GM18511 (cell line): ENCODE data around the gene KCNA2.

Source experiments
- ATAC-seq: cut with Tn5 transposase; IDR thresholded peaks from one replicate; pipeline ENCODE4 v1.9.1; 2021; ENCODE audit warnings: mild to moderate bottlenecking, moderate library complexity; ENCODE audit not compliant: unreplicated experiment

KCNA2 gene

GRCh38 chr1:110572751-110573150, 33.4 kb downstream of the KCNA2 start:
- ATAC-seq: no peak

DNA sequence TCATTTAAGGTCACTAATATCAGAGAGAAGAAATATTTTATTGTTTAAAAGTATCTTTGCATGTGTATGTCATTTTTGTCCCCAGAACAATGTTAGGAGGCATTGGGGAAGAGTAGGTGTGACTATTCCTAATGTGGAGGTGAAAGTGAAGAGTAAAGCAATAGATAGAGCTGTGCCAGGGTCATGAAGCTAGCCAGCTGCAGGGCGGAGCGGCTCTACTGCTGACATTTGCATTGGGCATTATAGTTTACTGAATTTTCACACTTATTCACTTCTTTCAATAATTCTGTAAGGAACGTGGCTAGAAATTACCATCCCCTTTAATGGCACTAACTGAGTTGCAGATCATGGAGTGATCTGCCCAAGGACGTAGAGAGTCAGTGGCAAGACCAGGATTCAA, 35.3 kb downstream of the KCNA2 start:
- ATAC-seq: no peak

DNA sequence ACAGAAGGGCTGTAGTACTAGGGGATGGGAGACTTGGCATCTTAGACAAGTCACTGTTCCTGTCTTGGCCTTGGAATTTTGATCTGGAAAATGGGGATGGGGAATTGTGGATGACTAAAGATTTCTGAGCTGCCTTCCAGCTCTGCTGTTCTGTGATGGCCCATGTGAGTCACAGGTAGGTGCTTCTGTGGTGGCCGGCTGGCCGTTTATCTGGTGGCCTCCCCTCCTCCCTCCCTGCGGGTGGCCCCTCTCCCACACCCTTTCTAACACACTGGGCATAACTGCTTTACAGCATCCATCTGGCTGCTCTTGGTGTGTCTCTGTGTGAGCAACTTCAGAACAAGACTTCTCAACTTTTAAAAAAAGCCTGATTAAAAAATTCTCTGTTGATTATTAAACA, 35.9 kb downstream of the KCNA2 start:
- no peak for ATAC-seq

- no peak for ATAC-seq
Measured at GRCh38 chr1:110566836-110567235, 39.3 kb downstream of the KCNA2 start.

DNA sequence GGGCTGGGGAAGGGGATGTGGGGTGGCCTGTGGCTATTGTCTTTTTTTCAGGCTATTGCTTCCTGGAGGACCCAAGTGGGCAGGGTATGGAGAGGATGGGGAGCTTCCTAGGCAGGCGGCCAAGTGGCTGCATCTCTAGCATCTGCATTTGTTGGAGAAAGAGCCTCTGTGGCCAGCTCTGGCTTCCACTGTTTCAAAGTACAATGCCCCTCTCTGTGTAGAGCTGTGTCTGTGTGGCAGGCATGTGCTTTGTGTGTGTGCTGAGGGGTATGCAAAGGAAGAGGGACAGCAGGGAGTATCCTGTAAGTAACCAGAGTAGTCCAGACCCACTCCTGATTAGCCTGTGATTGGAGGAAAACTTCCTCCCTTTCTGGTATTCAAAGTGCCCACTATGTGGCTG, 40.6 kb downstream of the KCNA2 start:
- no peak for ATAC-seq

- no peak for ATAC-seq
Measured at GRCh38 chr1:110563089-110563488, 43.1 kb downstream of the KCNA2 start.

DNA sequence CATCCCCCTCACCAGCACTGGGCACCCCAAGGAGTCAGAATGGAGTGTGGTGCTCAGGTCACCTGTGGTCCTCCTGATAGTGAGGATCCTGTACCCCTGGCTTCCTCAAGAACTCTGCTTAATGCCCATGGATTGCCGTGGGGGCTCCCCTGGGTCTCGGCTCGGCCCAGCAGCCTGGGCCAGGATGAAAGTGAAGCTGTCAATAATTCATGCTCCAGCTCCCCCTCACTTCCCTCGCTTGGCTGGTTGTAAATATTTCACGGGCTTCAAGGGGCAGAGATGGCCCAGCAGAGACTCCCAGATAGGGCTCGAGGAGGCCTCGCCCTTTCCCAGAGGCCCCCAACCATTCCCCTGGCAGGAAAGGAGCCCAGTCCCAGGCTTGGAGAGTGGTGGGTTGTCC, 44.6 kb downstream of the KCNA2 start:
- no peak for ATAC-seq

DNA sequence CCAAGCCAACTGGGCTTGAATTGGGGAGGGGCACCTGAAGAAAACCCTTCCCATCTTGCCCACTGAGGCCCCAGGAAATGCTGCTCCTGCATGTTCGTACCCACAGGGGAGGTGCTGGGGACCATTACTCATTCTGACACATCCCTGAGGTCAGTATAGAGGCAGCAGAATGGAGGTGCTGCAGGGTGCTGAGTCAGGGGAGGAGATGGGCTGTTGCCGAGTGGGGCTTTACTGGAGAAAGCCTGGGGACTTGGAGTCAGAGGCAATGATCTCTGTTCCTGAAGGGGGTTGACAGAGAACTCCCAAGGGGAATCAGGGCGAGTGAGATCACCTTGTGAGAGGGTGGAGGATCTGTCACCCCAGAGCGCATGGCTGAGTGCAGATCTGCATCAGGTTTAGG, 47.0 kb downstream of the KCNA2 start:
- no peak for ATAC-seq

GRCh38 chr1:110557481-110557880, 48.7 kb downstream of the KCNA2 start:
- no peak for ATAC-seq

GRCh38 chr1:110556471-110556807, 49.7 kb downstream of the KCNA2 start:
- ATAC-seq: no peak

GRCh38 chr1:110555807-110556470, 50.2 kb downstream of the KCNA2 start:
- no peak for ATAC-seq

DNA sequence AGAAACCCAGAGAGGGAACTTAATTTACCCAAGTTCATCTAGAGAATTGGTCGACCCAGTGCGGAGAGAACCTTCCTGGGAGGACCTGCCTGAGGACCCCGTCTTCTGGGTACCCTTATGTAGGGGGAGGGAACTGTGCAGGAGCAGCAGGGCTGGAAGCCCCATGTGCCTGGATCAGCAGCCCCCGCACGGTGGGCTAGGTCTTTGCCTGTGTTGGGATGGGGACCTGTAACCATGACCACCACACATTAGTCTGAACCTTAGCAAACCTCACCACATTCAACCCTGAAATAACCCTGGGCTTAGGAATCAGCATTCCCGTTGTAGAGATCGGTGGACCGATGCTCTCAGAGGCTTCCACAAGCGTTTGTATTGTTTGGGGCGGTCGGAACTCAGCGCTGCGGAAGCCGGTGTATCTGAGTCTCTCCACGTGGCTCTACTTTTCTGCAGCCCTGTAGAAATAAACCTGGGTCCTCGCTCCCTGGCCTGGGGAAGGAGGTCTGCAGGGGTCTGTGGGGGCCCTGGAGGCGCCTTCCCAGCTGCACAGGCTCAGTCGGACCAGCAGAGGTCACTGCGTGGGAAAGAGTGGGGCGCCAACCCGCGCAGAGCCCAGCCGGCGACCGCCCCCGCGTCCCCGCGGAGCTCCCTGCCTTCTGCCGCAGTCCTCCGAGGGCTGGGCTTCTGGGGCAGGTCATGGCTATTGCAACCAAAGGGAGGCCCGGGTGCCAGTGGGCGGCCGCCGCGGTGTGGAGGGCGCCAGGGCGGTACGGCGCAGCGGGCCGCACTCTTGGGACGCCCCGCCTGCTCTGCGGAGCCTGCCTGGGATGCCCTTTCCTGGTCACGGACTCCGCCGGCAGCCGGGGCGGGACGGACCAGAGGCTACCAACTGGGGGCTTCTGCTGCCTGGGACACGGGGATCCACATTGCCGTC, 51.0 kb downstream of the KCNA2 start:
- no peak for ATAC-seq

GRCh38 chr1:110551278-110551809, 54.8 kb downstream of the KCNA2 start:
- ATAC-seq: no peak

DNA sequence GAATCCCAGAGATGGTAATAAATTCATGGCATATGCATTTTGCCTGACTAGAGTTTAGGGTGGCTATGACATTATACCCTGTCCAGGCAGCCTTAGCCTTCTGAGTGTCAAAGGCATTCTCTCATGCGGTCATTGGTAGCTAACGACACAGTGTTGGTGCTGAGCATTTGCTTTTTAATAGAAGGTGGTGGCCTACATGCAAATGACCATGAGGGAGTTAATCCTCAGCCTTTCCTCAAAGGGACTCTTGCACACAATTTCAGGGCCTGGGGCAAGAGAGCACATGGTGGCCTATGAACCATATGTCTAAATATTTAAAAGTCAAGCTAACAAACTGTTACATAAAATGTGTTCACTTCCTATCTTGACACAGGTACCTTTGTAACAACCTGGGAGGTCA, 56.3 kb downstream of the KCNA2 start:
- ATAC-seq: no peak

- ATAC-seq: no peak
Measured at GRCh38 chr1:110548381-110548780, 57.8 kb downstream of the KCNA2 start.

DNA sequence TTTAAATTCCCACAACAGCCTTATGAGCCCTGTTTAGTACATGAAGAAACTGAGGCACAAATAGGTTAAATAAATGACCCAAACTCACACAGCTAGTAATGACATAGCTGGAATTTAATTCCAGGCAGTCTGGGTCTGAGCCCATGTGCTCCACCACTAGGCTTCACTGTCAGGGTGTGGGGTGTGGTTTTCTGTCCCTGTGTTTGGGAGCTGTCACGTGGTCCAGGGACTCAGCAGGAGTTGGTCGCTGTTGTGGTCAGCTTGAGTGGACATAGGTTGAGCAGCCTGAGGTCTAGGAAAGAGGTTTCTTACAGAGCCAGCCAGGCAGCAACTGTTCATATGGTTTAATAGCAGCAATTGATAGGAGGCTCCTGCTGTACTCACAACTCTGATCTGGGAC, 59.1 kb downstream of the KCNA2 start:
- no peak for ATAC-seq

- no peak for ATAC-seq
Measured at GRCh38 chr1:110545492-110545891, 60.7 kb downstream of the KCNA2 start.

DNA sequence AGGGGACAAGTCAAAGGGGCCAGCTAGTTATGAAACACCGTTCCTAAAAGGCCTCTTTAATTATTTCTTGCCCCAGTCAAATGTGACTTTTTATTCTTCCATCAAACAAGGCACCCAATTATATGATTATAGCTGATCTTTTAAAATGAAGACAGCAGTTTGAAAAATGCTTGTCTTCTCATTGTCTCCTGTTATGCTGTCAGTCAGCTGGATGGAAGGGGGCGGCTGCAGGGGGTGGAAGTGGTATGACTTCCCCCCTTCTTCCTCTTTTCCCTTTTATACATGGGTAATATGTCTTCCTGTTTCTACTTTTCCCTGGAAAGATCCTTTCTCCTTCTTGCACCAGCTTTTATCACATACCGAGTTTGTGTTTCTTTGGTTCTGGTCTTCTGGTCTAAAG, 61.4 kb downstream of the KCNA2 start:
- ATAC-seq: no peak
